Loucy (cell line): ENCODE results near the gene CCL18.
"Not testable (repeated sequence)": the region's sequence is repeated elsewhere in the genome, so short reads cannot be mapped to it uniquely, and the experiment has no call there.

Experiments used
- H2AFZ ChIP-seq: fragments of 200-600 bp; sonication (generic); 2 replicates; pipeline ENCODE4 v1.6.0; 2016; ENCODE audit warnings: antibody characterized with exemption, mild to moderate bottlenecking, low read length, moderate library complexity
- H3F3A ChIP-seq: fragments of 200-600 bp; 2 replicates; pipeline ENCODE4 v1.6.0; 2016; ENCODE audit warnings: antibody characterized with exemption, low read depth, mild to moderate bottlenecking
- H3K27me3 ChIP-seq: fragments of 200-600 bp; sonication (generic); 2 replicates; pipeline ENCODE4 v1.6.1; 2014; ENCODE audit warnings: low read length, mild to moderate bottlenecking; ENCODE audit not compliant: insufficient read depth, poor library complexity, severe bottlenecking
- H3K36me3 ChIP-seq: fragments of 200-600 bp; sonication (generic); 2 replicates; pipeline ENCODE4 v1.6.1; 2016; ENCODE audit warnings: low read length; ENCODE audit not compliant: insufficient read depth
- H3K4me1 ChIP-seq: fragments of 200-600 bp; sonication (generic); 2 replicates; pipeline ENCODE4 v1.5.1; 2014; ENCODE audit warnings: low read length, mild to moderate bottlenecking; ENCODE audit not compliant: insufficient read depth, poor library complexity, severe bottlenecking
- H3K4me2 ChIP-seq: fragments of 200-600 bp; sonication (generic); 2 replicates; pipeline ENCODE4 v1.6.0; 2014; ENCODE audit warnings: antibody characterized with exemption, low read length, low read depth, mild to moderate bottlenecking; ENCODE audit not compliant: poor library complexity, severe bottlenecking
- H3K4me3 ChIP-seq: fragments of 200-600 bp; sonication (generic); 2 replicates; pipeline ENCODE4 v1.5.1; 2014; ENCODE audit warnings: low read length, mild to moderate bottlenecking, mixed read lengths; ENCODE audit not compliant: poor library complexity, severe bottlenecking
- H3K79me2 ChIP-seq: fragments of 200-600 bp; sonication (generic); 2 replicates; pipeline ENCODE4 v1.6.1; 2014; ENCODE audit warnings: low read length; ENCODE audit not compliant: insufficient read depth
- H3K9ac ChIP-seq: fragments of 200-600 bp; sonication (generic); 2 replicates; pipeline ENCODE4 v1.6.0; 2014; ENCODE audit warnings: mild to moderate bottlenecking, low read depth, low read length, moderate library complexity; ENCODE audit not compliant: poor library complexity, severe bottlenecking
- H3K9me2 ChIP-seq: fragments of 200-600 bp; sonication (generic); replicated peaks from 2 replicates; pipeline ENCODE4 v1.6.1; 2016; ENCODE audit warnings: low read depth, low read length, mixed read lengths
- H3K9me3 ChIP-seq: fragments of 200-600 bp; sonication (generic); 2 replicates; pipeline ENCODE4 v1.6.1; 2014; ENCODE audit warnings: mild to moderate bottlenecking, antibody characterized with exemption, low read length, low read depth; ENCODE audit not compliant: insufficient read depth
- H4K20me1 ChIP-seq: fragments of 200-600 bp; sonication (generic); 2 replicates; pipeline ENCODE4 v1.6.0; 2014; ENCODE audit warnings: antibody characterized with exemption, low read length, mild to moderate bottlenecking; ENCODE audit not compliant: insufficient read depth, poor library complexity, severe bottlenecking
- CTCF ChIP-seq: fragments of 200-600 bp; sonication (generic); conservative IDR thresholded peaks from 2 replicates; pipeline ENCODE4 v1.5.1; 2014; ENCODE audit warnings: mild to moderate bottlenecking, antibody characterized with exemption, low read length
- EZH2phosphoT487 ChIP-seq: fragments of 200-600 bp; IDR thresholded peaks from 2 replicates; pipeline ENCODE4 v1.6.1; 2018; ENCODE audit warnings: antibody characterized with exemption, mild to moderate bottlenecking, moderate library complexity, borderline replicate concordance

CCL18 gene

GRCh38 chr17:36092230-36092629 is 28.2 kb downstream of the CCL18 start:
- Histone ChIP-seq H3K79me2 (no peaks in the 10 kb centered on the region), H3K9me2 (no peaks in the 10 kb centered on the region), H2AFZ (no peak overlapping the region), H3K9me3 (no peaks in the 10 kb centered on the region), H3K27me3 (no peaks in the 10 kb centered on the region), H3K4me1 (peaks cover 14% of the 10 kb centered on the region), H3F3A (no peaks in the 10 kb centered on the region), H3K4me3 (no peak overlapping the region), H3K9ac (no peak overlapping the region), H4K20me1 (no peaks in the 10 kb centered on the region), H3K36me3 (no peaks in the 10 kb centered on the region), H3K4me2 (no peak overlapping the region)
- TF ChIP-seq EZH2phosphoT487: no peak
- TF ChIP-seq CTCF: no peak

GRCh38 chr17:36092715-36093114 is 28.6 kb downstream of the CCL18 start:
- not testable (repeated sequence) for H3K4me3 ChIP-seq

GRCh38 chr17:36094232-36094631 is 30.2 kb downstream of the CCL18 start:
- Histone ChIP-seq H4K20me1 (no peaks in the 10 kb centered on the region), H3K36me3 (no peaks in the 10 kb centered on the region), H2AFZ (no peak overlapping the region), H3K79me2 (no peaks in the 10 kb centered on the region), H3K4me3 (no peak overlapping the region), H3K9me3 (no peaks in the 10 kb centered on the region), H3K4me2 (no peak overlapping the region), H3F3A (no peaks in the 10 kb centered on the region), H3K9ac (no peak overlapping the region), H3K27me3 (no peaks in the 10 kb centered on the region), H3K9me2 (no peaks in the 10 kb centered on the region), H3K4me1 (peaks cover 14% of the 10 kb centered on the region)
- TF ChIP-seq EZH2phosphoT487 (no peak), CTCF (no peak)

More at GRCh38 chr17:36092715-36093114, 28.6 kb downstream of the CCL18 start:
- H2AFZ ChIP-seq, H3K27me3 ChIP-seq, H3F3A ChIP-seq, H3K9ac ChIP-seq, H3K36me3 ChIP-seq, H3K9me2 ChIP-seq, H3K79me2 ChIP-seq, H3K4me2 ChIP-seq, H4K20me1 ChIP-seq, H3K9me3 ChIP-seq: not testable (repeated sequence)
- peaks cover 14% of the 10 kb centered on the region for H3K4me1 ChIP-seq

- Histone ChIP-seq H3K9me2 (no peaks in the 10 kb centered on the region), H3F3A (no peaks in the 10 kb centered on the region), H3K4me1 (peaks cover 14% of the 10 kb centered on the region), H2AFZ (no peak overlapping the region), H3K79me2 (no peaks in the 10 kb centered on the region), H3K9me3 (no peaks in the 10 kb centered on the region), H4K20me1 (no peaks in the 10 kb centered on the region), H3K27me3 (no peaks in the 10 kb centered on the region), H3K4me2 (no peak overlapping the region), H3K4me3 (no peak overlapping the region), H3K36me3 (no peaks in the 10 kb centered on the region), H3K9ac (no peak overlapping the region)
- TF ChIP-seq CTCF: no peak
Observed at GRCh38 chr17:36094746-36095145, 30.7 kb downstream of the CCL18 start.
